Lower leg skin (tissue), 4 donors: ENCODE measurements around the gene SERAC1. TPM values are rescaled to one million over a fixed set of nuclear protein-coding genes. Genes with fewer than 3 reads are reported as not detected.

Experiments
- DNase-seq, 2 donors: peaks; one replicate each; pipeline ENCODE4 v3.0.0-alpha.2; 2019; ENCODE audit warnings: low spot score in 2 of 2
- H3K4me3 ChIP-seq: fragments of 200-600 bp; sonication (generic); 2 replicates; pipeline ENCODE4 v1.5.1; 2017; ENCODE audit warnings: mild to moderate bottlenecking, low read depth; ENCODE audit not compliant: poor library complexity, severe bottlenecking
- POLR2A ChIP-seq, 2 donors: fragments of 450-650 bp; IDR thresholded peaks; one replicate each; pipeline ENCODE4 v1.6.1; 2016 to 2017; ENCODE audit warnings: antibody characterized with exemption in 2 of 2, mild to moderate bottlenecking in 1 of 2, moderate library complexity in 1 of 2
- WGBS, 2 donors: methylation state at CpG; one replicate each; pipeline ENCODE4 v1.1.5; 2018; 5-methylcytosine and 5-hydroxymethylcytosine counted together
- intact Hi-C: fragments of 100-400 bp; cut with DNase I; formaldehyde crosslinking; loops from one replicate; pipeline ENCODE4 v1.15.0; 2023; ENCODE audit warnings: low total_unique reads
- total RNA-seq, 4 donors: library from RNA; depleted of rRNA; stranded (reverse); fragments of >200 nt; gene quantifications; one replicate each; pipeline ENCODE4 v1.1.0, GENCODE V29; 2016
- TF ChIP-seq, protein P1 (sequence below), 3 donors: fragments of 450-650 bp; IDR thresholded peaks; one replicate each; pipeline ENCODE4 v1.5.1; 2016; ENCODE audit warnings: antibody characterized with exemption in 3 of 3, mild to moderate bottlenecking in 3 of 3, moderate library complexity in 2 of 3

SERAC1 gene
- total RNA-seq, 4 donors from 2014 or later: 9.2 to 13.9 (median 11.0) TPM

DNA sequence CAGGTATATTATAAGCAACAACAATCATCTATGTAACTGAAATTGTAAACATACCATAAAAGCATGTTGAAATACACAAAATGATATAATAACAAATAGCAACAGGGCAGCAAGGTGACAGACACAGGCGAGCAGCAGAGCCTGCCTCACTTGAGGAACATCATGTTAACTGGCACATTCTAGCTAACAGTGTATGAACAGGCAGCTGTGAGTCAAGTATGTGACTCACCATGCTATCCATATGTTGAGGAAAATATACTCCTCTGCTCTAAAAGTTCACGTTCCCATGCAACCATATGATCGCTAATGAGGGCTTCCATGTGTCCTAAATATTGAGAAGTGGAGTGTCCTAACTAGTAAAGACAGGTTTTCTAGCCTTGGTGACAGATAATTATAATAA is 18.4 kb downstream of the SERAC1 start:
- intact Hi-C loops: no loop called here
- 58 to 85% methylated on average over 3 of the region's 3 CpGs for WGBS, 2 donors
- H3K4me3 ChIP-seq: no peak overlapping the region
- no peak for DNase-seq
- TF ChIP-seq, protein P1, sequence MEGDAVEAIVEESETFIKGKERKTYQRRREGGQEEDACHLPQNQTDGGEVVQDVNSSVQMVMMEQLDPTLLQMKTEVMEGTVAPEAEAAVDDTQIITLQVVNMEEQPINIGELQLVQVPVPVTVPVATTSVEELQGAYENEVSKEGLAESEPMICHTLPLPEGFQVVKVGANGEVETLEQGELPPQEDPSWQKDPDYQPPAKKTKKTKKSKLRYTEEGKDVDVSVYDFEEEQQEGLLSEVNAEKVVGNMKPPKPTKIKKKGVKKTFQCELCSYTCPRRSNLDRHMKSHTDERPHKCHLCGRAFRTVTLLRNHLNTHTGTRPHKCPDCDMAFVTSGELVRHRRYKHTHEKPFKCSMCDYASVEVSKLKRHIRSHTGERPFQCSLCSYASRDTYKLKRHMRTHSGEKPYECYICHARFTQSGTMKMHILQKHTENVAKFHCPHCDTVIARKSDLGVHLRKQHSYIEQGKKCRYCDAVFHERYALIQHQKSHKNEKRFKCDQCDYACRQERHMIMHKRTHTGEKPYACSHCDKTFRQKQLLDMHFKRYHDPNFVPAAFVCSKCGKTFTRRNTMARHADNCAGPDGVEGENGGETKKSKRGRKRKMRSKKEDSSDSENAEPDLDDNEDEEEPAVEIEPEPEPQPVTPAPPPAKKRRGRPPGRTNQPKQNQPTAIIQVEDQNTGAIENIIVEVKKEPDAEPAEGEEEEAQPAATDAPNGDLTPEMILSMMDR (IDR thresholded peaks at IDR 0.05): no peak
- TF ChIP-seq POLR2A (IDR thresholded peaks at IDR 0.05): no peak

DNA sequence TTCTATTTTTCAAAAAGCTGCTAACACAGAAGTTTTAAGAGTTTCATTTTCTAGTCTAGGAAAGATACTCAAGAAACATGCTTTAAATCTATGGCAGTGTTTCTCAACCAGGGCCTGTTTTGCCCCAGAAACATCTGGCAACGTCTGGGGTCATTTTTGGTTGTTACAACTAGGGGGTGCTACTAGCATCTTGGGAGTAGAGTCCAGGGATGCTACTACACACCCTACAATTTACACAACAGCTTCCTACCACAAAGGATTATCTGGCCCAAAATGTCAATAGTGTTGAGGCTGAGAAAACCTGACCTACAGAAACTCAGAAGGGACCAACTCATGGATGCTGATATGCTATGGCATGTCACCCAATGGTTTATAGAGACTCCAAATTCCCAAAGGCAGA is 24.4 kb downstream of the SERAC1 start:
- H3K4me3 ChIP-seq: no peak overlapping the region
- TF ChIP-seq, protein P1 (IDR thresholded peaks at IDR 0.05): no peak
- TF ChIP-seq POLR2A (IDR thresholded peaks at IDR 0.05): no peak
- no peak for DNase-seq
- WGBS, 2 donors: 73 to 78% methylated on average over 1 of the region's 1 CpG
- intact Hi-C loops: no loop called here

DNA sequence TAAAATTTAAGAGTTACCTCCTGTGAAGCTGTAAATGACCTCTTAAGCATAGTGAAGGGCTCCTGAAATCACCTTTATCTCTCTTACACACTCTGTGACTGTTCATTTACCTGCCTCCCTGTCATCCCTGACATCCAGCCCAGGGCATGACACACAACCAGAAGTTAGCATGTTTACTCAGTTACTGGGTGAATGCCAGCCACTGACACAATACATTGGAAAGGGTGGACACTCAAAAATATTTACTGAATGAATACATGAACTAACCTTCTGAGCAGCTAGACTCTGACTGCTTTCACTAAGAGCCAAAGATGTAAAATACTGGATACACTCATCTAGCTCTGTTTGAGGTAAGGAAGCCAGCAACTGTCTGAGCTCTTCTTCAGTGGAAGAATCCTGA is 25.3 kb downstream of the SERAC1 start:
- intact Hi-C loops: no loop called here
- DNase-seq: peak in 1 of 2 donors; percentile 32
- no peak for TF ChIP-seq POLR2A (IDR thresholded peaks at IDR 0.05)
- TF ChIP-seq, protein P1 (IDR thresholded peaks at IDR 0.05): no peak
- no peak overlapping the region for H3K4me3 ChIP-seq

DNA sequence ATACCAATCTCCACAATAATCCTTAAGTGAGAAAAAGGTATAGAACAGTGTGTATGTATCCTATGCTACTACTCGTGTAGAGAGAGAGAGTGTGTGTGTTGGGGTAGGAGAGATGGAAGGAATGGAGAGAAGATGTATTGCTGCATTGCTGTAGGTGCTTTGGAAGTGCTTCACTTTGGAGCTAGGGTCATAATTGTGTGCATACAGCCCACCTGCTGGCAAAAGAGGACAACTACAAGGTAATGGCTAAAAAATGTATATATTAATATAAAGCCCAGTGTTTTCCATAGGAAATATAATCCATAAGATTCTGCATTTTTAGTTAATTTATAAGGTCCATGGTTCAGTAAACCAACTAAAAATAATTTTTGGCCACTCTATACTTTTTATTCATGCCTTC is 36.1 kb downstream of the SERAC1 start:
- no peak overlapping the region for H3K4me3 ChIP-seq
- intact Hi-C loops: no loop called here
- DNase-seq: no peak
- TF ChIP-seq, protein P1 (IDR thresholded peaks at IDR 0.05): no peak
- TF ChIP-seq POLR2A (IDR thresholded peaks at IDR 0.05): no peak
- 59 to 63% methylated on average over 1 of the region's 1 CpG for WGBS, 2 donors

DNA sequence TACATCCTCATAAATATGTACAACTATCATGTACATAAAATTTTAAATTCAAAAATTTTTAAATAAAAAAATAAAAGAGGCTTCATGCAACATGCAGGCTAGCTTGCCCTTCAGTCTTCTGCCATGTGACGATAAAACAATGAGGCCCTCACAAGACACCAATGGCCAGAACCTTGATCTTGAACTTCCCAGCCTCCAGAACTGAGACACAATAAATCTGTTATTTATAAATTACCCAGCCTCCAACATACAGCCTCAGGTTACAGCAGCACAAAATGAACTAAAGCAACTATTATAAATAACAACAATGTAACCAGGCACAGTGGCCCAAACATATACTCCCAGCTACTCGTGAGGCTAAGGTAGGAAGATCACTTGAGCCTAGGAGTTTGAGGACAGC is 42.8 kb downstream of the SERAC1 start:
- 97% methylated on average over 2 of the region's 2 CpGs for WGBS, 2 donors
- no peak for DNase-seq
- TF ChIP-seq POLR2A (IDR thresholded peaks at IDR 0.05): no peak
- TF ChIP-seq, protein P1 (IDR thresholded peaks at IDR 0.05): no peak
- H3K4me3 ChIP-seq: no peak overlapping the region
- intact Hi-C loops: no loop called here

DNA sequence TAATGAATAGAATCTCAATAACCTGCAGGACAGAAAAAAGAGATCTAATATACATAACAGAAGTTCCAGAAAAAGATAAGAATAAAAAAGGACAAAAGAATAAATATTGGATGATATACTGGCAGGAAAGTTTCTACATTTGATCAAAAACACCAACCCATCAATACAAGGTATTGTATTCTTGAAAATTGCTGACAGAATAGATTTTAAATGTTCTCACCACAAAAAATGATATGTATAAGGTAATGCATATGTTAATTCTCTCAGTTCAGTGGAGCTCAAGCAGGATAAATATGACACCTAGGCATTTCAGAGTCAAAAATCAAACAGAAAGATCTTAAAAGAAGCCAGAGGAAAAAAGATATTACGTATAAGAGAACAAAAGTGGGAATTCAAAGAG is 43.8 kb downstream of the SERAC1 start:
- 95 to 97% methylated on average over 1 of the region's 1 CpG for whole genome bisulfite sequencing, 2 donors
- no peak overlapping the region for H3K4me3 ChIP-seq
- intact Hi-C loops: no loop called here
- no peak for TF ChIP-seq POLR2A (IDR thresholded peaks at IDR 0.05)
- TF ChIP-seq, protein P1 (IDR thresholded peaks at IDR 0.05): no peak
- no peak for DNase-seq
